GM21576 (cell line): Measurements from ENCODE around the gene PLET1.

ENCODE experiments used
- ATAC-seq: cut with Tn5 transposase; IDR thresholded peaks from one replicate; pipeline ENCODE4 v1.9.1; 2021; ENCODE audit warnings: mild to moderate bottlenecking, moderate library complexity; ENCODE audit not compliant: unreplicated experiment

Gene PLET1

DNA sequence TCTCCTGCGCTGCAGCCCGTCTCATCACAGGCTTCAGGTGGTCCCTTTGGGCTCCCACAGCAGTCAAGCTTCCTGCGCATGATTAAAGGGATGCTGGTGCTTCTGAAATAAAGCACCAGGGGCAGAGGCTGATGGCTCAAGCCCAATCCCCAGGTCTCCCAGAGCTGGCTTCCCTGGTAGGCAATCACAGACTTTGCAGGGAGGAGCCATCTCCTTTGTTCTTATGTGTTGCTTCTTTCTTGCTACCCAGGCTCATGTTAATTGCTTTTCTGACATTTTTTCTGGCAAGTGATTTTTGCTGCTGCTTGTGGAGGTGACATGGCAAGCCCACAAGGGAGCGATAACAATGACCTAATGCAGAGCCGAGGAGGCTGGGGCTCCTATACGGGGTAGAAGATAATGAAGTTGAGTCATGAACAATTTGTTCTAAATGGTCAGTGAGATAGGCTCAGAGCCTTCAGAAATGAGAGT is 25.2 kb upstream of the PLET1 start:
- ATAC-seq = no peak

- ATAC-seq = no peak
These were observed 21.1 kb upstream of the PLET1 start for GRCh38 chr11:112281726-112282125.

DNA sequence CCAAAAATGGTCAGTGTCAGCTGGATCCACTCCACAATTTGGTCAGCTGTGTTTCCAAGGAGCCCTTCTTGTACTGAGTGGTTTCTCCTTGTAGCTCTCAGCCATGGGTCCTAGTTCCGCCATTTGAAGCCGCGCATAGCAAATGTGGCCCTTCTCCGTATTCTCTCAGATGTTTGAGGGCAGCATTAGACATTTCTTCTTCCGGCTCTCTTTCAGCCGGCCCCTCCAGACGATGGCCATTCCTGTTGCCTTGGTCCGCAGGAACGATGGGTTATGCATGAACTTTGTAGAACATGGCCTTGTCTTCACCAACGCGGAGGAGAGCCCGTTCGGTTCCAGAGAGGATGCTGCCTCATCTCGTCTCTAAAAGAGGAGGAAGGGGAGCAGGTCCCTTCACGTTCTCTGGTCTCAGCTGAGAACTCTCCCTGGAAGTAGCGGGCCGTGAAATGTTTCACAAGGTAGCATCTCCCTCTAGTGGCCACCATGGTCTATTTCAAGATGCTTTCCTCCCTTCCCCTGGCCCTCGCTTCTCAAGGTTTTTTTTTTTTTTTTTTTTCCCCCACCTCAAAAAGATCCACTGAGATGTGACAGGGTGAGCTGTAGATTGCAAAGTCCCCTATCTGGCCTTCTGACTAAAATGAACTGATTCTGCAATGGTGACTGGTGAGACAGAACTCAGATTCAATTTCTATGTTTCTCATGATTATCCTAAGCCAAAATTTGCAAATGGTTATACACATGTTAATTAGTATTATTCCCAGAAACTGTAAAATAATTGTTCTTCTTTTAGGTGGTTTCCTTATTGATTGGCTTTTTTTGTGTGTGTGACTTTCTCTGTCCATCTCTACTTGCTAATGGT is 19.8 kb upstream of the PLET1 start:
- ATAC-seq = peak; percentile 77

DNA sequence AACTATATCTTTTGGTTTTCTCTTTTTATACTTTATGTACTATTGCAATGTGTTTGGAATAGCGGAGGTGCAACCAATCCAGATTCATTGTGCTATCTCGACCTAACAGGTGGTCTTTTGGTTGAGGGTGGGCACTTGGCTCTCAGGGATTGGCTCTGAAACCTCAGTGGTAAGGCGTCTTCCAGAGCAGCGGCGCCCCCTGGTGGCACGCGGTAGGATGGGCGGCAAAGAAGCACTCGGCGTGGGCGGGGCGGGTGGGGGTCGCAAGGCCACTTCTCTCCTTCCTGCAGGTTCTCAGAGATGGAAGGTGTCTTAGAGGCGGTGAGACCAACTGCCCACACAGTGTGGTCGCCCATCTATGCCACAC is 19.2 kb upstream of the PLET1 start:
- peak; percentile 53 for ATAC-seq

- no peak for ATAC-seq
These were observed 18.1 kb upstream of the PLET1 start for GRCh38 chr11:112278803-112279202.

GRCh38 chr11:112277941-112278340 is 17.3 kb upstream of the PLET1 start:
- no peak for ATAC-seq

DNA sequence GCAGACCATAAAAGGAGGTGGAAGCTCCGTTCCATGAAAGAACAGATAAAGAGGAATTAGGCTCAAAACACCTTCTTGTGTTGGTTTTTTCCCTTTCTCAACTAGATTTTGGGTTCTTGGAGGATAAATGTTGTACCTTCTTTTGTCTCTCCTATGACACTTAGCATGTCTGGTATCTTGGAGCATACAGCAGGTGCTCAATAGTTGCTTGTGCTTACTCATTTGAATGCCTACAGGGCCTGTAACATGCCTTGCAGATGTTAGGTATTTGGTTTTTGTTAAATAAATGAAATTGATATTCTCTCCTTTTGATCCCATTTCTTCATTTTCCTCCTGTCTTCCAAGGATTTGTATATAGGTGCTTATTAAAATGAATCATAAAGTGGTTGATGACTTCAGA is 16.4 kb upstream of the PLET1 start:
- ATAC-seq = no peak

DNA sequence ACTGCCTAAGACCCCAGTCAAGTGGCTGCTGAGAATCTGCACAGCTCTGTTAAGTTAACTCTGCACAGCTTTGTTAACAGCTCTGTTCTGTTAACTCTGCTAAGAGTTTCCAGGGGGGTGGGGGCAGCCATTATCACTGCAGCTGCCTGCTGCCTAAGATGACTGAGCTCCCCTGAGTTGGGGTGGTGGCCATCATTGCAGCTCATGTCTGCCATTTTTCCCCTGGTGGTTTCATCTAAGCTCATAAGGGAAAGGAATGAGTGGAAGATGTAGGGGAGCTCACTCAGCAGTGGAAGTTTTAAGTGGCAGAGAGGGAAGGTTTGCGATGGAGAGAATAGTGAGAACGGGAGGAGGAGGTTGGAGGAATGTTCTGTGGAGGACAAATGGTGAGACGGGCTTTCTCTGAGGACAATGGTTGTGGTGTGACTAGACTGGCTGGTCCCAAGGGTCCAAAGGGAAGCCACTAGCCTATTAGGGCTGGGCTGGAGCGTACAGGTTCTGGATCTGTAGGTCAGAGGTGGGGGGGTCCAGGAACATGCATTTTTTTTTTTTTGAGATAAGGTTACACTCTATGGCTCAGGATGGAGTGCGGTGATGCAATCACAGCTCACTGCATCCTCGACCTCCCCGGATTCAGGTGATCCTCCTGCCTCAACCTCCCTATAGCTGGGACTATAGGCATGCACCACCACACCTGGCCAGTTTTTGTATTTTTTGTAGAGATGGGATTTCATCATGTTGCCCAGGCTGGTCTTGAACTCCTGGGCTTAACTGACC is 13.5 kb upstream of the PLET1 start:
- no peak for ATAC-seq

GRCh38 chr11:112273066-112273465 is 12.4 kb upstream of the PLET1 start:
- no peak for ATAC-seq

GRCh38 chr11:112271242-112271641 is 10.6 kb upstream of the PLET1 start:
- ATAC-seq = no peak

GRCh38 chr11:112270551-112271180 is 10.0 kb upstream of the PLET1 start:
- no peak for ATAC-seq

- ATAC-seq = no peak
These were observed 8.5 kb upstream of the PLET1 start for GRCh38 chr11:112269139-112269538.

DNA sequence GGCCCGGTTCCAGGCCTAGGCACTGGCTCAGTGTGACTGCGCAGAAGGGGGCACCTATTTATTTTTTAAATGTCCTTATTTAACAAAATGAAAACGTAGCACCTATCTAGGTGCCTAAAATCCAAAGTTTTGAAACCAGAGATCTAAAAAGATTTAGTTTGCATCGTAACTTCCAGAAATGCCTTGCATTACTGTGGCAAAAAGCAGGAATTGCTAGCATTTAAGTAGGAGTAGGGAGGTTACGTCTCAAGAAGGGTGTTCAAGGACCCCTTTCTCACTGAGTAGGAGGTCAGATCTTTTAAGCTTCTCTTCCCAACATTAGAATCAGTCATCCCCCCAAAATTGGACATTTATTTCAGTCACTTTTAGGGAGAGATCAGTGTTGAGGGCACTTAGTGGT is 7.7 kb upstream of the PLET1 start:
- ATAC-seq = no peak

GRCh38 chr11:112267188-112267591 is 6.5 kb upstream of the PLET1 start:
- no peak for ATAC-seq

- ATAC-seq = no peak
These were observed 5.7 kb upstream of the PLET1 start for GRCh38 chr11:112266410-112266778.

DNA sequence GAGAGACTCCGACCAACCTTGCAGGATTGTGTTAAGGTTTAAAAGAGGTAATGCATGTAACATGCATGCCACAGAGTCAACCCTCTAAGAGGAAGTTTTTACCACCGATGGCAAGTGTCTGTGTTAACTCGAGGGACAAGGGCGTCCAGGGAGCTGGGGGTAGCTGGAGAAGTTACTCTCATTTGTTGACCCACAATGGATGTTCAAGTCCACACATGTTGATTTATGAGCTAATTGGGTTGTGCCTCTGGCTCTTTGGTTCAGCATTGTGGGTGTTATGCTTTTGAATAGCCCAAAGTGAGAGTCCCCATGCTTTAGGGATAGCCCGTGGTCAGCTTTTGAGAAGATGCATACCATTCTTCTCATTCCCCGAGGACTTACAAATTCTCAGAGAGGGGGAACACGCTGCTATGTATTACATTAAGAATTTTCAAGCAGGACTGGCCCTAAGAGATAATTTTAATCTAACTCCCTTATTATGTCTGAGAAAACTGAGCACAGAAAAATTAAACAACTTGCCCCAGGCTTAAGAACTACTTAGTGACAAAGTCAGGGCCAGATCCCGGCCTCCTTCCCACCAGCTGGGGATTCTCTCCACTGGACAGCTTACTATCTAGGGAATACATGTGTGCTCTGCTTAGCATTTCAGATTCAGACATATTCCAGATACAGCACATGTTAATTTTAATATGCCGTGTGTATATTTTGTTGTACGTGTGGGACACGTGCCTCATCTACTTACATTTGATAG is 5.2 kb upstream of the PLET1 start:
- ATAC-seq = no peak

DNA sequence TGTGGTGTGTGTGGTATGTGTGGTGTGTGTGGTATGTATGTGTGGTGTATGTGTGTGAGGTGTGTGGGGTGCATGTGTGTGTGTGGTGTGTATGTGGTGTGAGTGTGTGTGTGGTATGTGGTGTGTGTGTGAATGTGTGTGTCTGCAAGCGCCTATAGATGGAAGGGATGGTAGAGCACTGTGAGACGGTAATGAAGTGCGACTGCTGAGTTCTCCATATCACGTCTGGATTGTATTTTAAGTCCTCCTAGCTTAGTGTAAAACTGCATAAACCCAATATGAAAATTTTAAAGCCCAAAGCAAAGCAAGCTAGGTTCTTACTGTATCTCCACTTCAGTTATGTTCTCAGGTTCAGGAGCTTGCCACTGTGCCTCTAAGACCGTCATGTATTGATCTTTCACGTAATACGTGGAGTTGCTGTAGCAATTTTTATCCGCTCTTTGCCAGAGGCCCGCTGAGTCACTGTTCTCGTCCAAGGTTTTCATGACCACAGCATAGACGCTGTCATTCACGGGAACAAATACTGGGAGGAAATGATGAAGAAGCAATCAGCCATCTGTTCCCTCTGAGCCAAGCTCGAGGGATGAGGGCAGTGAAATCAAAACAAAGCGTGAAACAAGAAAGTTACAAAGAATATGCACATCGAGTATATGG is 5.5 kb downstream of the PLET1 start:
- ATAC-seq = no peak

GRCh38 chr11:112253605-112254242 is 6.9 kb downstream of the PLET1 start:
- ATAC-seq = no peak

DNA sequence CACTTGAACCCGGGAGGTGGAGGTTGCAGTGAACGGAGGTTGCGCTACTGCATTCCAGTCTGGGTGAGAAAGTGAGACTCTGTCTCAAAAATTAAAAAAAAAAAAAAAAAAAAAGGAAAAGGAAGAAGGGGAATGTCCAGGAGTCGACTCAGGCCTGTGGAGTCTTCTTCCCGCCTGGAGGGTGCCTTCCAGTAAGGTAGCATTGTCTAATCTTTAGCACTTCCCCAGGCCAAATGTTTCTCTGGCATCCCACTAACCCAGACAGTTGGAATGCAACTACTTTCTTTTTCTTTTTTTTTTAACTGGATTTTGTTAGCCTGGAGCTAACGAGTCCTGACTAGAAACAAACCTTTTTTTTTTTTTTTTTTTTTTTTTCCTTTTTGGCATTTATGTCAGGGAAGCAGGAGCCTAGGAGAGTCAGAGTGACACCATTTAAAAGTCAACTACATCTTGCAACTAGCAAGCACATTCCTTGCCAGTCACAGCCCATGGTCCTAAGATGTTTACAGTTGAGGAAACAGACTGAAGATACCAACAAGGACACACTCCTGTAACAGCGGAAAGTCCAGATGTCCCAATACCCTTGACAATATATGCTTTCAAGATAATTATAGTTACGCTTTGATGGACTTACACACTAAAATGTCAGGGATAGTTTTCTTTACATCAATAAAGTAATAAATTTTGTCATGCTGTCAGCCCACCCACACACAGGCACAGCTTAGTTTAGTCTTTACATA is 10.6 kb downstream of the PLET1 start:
- ATAC-seq = no peak
